HEK293 (cell line): ENCODE data around the gene C9orf78.

ENCODE experiments used
- CTCF ChIA-PET: fragments of 350-600 bp; formaldehyde crosslinking; extraction: SDS; loops from one replicate; lab custom pipeline; 2021; ENCODE audit warnings: antibody characterized with exemption; lab: Yijun Ruan, JAX
- POLR2A ChIA-PET: fragments of 300-600 bp; formaldehyde crosslinking; extraction: SDS; loops from one replicate; lab custom pipeline; 2020; ENCODE audit warnings: antibody characterized with exemption, inconsistent platforms; lab: Yijun Ruan, JAX
- H3K27ac ChIP-seq: fragments of 200-500 bp; sonication (Bioruptor generic); 2 replicates; pipeline ENCODE4 v1.5.1; 2014; ENCODE audit warnings: low read depth, low read length, control low read depth, inconsistent platforms; ENCODE audit errors: extremely low read depth
- H3K36me3 ChIP-seq, 2 experiments: fragments of 200-500 bp in 1 of 2; sonication (Bioruptor generic) in 1 of 2; 1 replicate in 1 of 2; 2 replicates in 1 of 2; pipeline ENCODE4 v1.5.1; 2014 to 2017; ENCODE audit warnings: inconsistent platforms in 2 of 2, low read length in 2 of 2; ENCODE audit not compliant: control insufficient read depth in 2 of 2, insufficient read depth in 1 of 2
- H3K4me1 ChIP-seq: fragments of 200-500 bp; sonication (Bioruptor generic); 2 replicates; pipeline ENCODE4 v1.5.1; 2014; ENCODE audit warnings: mild to moderate bottlenecking, low read length, inconsistent platforms; ENCODE audit not compliant: control insufficient read depth, insufficient read depth
- H3K4me3 ChIP-seq: 2 replicates; pipeline ENCODE4 v1.5.1; 2011; ENCODE audit warnings: low read depth, mild to moderate bottlenecking, control low read depth, low read length, moderate library complexity
- H3K9me3 ChIP-seq: fragments of 200-500 bp; sonication (Bioruptor generic); 2 replicates; pipeline ENCODE4 v1.5.1; 2014; ENCODE audit warnings: low read depth, low read length, inconsistent platforms; ENCODE audit not compliant: control insufficient read depth, insufficient read depth
- GLIS2 ChIP-seq: fragments of 450-650 bp; formaldehyde crosslinking; IDR thresholded peaks from 2 replicates; pipeline ENCODE4 v1.5.1; 2016; ENCODE audit warnings: missing biosample characterization, missing genetic modification characterization
- HOXD13 ChIP-seq: sonication (generic); formaldehyde crosslinking; IDR thresholded peaks from 2 replicates; pipeline ENCODE4 v1.8.0; 2022; ENCODE audit warnings: missing genetic modification reagents, borderline replicate concordance
- KLF16 ChIP-seq: fragments of 450-650 bp; formaldehyde crosslinking; IDR thresholded peaks from 2 replicates; pipeline ENCODE4 v1.5.1; 2017; ENCODE audit warnings: missing biosample characterization, missing genetic modification characterization
- KLF7 ChIP-seq: fragments of 450-650 bp; formaldehyde crosslinking; IDR thresholded peaks from 2 replicates; pipeline ENCODE4 v1.5.1; 2016; ENCODE audit warnings: missing biosample characterization, missing genetic modification characterization, borderline replicate concordance
- SP3 ChIP-seq: fragments of 450-650 bp; formaldehyde crosslinking; IDR thresholded peaks from 2 replicates; pipeline ENCODE4 v1.5.1; 2016; ENCODE audit warnings: missing biosample characterization, missing genetic modification characterization
- WT1 ChIP-seq: fragments of 450-650 bp; formaldehyde crosslinking; IDR thresholded peaks from 2 replicates; pipeline ENCODE4 v1.5.1; 2016; ENCODE audit warnings: missing biosample characterization, missing genetic modification characterization
- ZFP41 ChIP-seq: fragments of 450-650 bp; formaldehyde crosslinking; IDR thresholded peaks from 2 replicates; pipeline ENCODE4 v1.5.1; 2016; ENCODE audit warnings: missing biosample characterization, missing genetic modification characterization, borderline replicate concordance
- ZNF10 ChIP-seq: fragments of 450-650 bp; formaldehyde crosslinking; IDR thresholded peaks from 2 replicates; pipeline ENCODE4 v1.5.1; 2017; ENCODE audit warnings: missing biosample characterization, missing genetic modification characterization
- ZNF114 ChIP-seq: fragments of 450-650 bp; formaldehyde crosslinking; IDR thresholded peaks from 2 replicates; pipeline ENCODE4 v1.5.0; 2017; ENCODE audit warnings: missing biosample characterization, missing genetic modification characterization
- ZNF175 ChIP-seq: fragments of 450-650 bp; formaldehyde crosslinking; IDR thresholded peaks from 2 replicates; pipeline ENCODE4 v1.5.1; 2016; ENCODE audit warnings: missing biosample characterization, missing genetic modification characterization
- ZNF2 ChIP-seq: fragments of 450-650 bp; formaldehyde crosslinking; IDR thresholded peaks from 2 replicates; pipeline ENCODE4 v1.5.1; 2016; ENCODE audit warnings: missing biosample characterization, missing genetic modification characterization
- ZNF239 ChIP-seq: fragments of 450-650 bp; formaldehyde crosslinking; IDR thresholded peaks from 2 replicates; pipeline ENCODE4 v1.5.1; 2016; ENCODE audit warnings: missing biosample characterization, missing genetic modification characterization
- ZNF24 ChIP-seq: fragments of 450-650 bp; formaldehyde crosslinking; IDR thresholded peaks from 2 replicates; pipeline ENCODE4 v1.5.1; 2016; ENCODE audit warnings: missing biosample characterization, missing genetic modification characterization
- ZNF311 ChIP-seq: fragments of 450-650 bp; formaldehyde crosslinking; IDR thresholded peaks from 2 replicates; pipeline ENCODE4 v1.5.1; 2017; ENCODE audit warnings: missing biosample characterization, missing genetic modification characterization, borderline replicate concordance
- ZNF324 ChIP-seq: fragments of 450-650 bp; formaldehyde crosslinking; IDR thresholded peaks from 2 replicates; pipeline ENCODE4 v1.5.1; 2016; ENCODE audit warnings: missing biosample characterization, missing genetic modification characterization
- ZNF350 ChIP-seq: fragments of 450-650 bp; formaldehyde crosslinking; IDR thresholded peaks from 2 replicates; pipeline ENCODE4 v1.5.0; 2017; ENCODE audit warnings: missing biosample characterization, mild to moderate bottlenecking, missing genetic modification characterization
- ZNF366 ChIP-seq: fragments of 450-650 bp; formaldehyde crosslinking; conservative IDR thresholded peaks from 2 replicates; pipeline ENCODE4 v1.5.1; 2016; ENCODE audit warnings: missing biosample characterization, missing genetic modification characterization
- ZNF544 ChIP-seq: fragments of 450-650 bp; formaldehyde crosslinking; IDR thresholded peaks from 2 replicates; pipeline ENCODE4 v1.5.0; 2017; ENCODE audit warnings: missing biosample characterization, missing genetic modification characterization
- ZNF560 ChIP-seq: fragments of 450-650 bp; formaldehyde crosslinking; IDR thresholded peaks from 2 replicates; pipeline ENCODE4 v1.5.1; 2017; ENCODE audit warnings: missing biosample characterization, missing genetic modification characterization, borderline replicate concordance
- ZNF596 ChIP-seq: fragments of 450-650 bp; IDR thresholded peaks from 2 replicates; pipeline ENCODE4 v1.5.0; 2018; ENCODE audit warnings: missing biosample characterization, mild to moderate bottlenecking, missing genetic modification characterization, moderate library complexity
- ZNF843 ChIP-seq: fragments of 450-650 bp; formaldehyde crosslinking; IDR thresholded peaks from 2 replicates; pipeline ENCODE4 v1.5.1; 2016; ENCODE audit warnings: missing biosample characterization, missing genetic modification characterization
- TF ChIP-seq, protein P1 (sequence below): fragments of 450-650 bp; formaldehyde crosslinking; IDR thresholded peaks from 2 replicates; pipeline ENCODE4 v1.5.1; 2016; ENCODE audit warnings: missing biosample characterization, missing genetic modification characterization
- TF ChIP-seq, protein P2 (sequence below): fragments of 450-650 bp; formaldehyde crosslinking; optimal IDR thresholded peaks from 2 replicates; pipeline ENCODE3; 2016; ENCODE audit warnings: missing biosample characterization, mild to moderate bottlenecking, missing genetic modification characterization
- TF ChIP-seq, protein P3 (sequence below): fragments of 450-650 bp; formaldehyde crosslinking; IDR thresholded peaks from 2 replicates; pipeline ENCODE4 v1.5.1; 2016; ENCODE audit warnings: missing biosample characterization, missing genetic modification characterization, low read depth
- TF ChIP-seq, protein P4 (sequence below): fragments of 450-650 bp; formaldehyde crosslinking; conservative IDR thresholded peaks from 2 replicates; pipeline ENCODE4 v1.5.1; 2016; ENCODE audit warnings: low read depth, missing biosample characterization, missing genetic modification characterization
- TF ChIP-seq, protein P5 (sequence below): fragments of 450-650 bp; IDR thresholded peaks from 2 replicates; pipeline ENCODE4 v1.5.1; 2018; ENCODE audit warnings: missing biosample characterization, mild to moderate bottlenecking, missing genetic modification characterization

The C9orf78 gene

DNA sequence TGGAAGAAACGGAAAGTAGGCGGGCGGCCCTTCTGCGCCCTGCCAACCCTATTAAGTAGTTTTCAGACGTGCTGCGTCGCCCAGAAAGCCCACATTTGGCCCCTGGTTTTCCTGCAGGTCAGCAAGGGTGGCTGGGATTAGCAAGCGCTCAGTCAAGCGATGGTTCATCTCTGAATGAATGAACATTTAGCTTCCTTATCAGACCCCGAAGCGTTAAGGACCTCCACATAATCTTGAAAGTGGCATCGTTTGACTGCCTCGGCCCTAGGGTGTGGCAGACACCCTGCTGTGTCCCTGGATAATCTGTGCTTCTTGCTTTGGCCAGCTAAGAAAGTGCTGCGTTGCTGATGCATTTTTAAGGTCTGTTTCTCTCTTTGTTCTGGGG lies 31.4 kb downstream of the C9orf78 start (continued):
- TF ChIP-seq ZFP41 (tag by site-specific recombination) (no peak), ZNF311 (tag by site-specific recombination) (no peak), ZNF175 (tag by site-specific recombination) (no peak), ZNF10 (tag by site-specific recombination) (no peak)
- TF ChIP-seq, all 188 proteins: peak for 6

DNA sequence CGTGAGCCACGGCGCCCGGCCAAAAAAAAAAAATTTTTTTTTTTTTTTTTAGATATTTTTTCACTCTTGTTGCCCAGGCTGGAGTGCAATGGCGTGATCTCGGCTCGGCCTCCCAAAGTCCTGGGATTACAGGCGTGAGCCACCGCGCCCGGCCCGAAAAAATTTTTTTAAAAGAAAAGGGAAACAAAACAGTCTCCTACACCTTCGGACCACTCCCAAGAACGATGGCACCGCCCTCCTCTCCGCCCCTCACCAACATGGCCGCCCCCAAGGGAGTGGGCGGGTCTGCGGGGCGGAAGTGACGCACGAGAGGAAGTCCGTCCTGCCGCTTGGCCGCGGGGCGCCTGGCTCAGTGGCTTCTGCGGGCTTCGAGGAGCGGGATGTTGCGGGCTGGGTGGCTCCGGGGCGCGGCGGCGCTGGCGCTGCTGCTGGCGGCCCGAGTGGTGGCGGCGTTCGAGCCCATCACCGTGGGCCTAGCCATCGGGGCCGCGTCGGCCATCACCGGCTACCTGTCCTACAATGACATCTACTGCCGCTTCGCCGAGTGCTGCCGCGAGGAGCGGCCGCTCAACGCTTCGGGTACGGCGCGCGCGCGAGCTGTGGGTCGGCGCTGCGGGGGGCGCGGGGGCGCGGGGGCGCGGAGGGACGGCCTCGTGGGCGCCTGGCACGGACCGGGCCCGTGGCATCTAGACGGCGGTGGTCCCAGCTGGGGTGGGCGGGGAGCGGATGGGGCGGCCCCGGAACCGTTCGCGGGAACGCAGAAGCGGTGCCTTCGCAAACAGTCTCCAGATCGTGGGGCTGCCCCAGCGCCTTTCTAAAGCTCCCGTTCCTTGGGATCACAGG lies 32.0 kb downstream of the C9orf78 start, which contains the start of gene TOR1B:
TSS of gene TOR1B (plus strand) at position 352 of the 843 bp plus-strand sequence. CDS start at position 381, 29 bp downstream.
- H3K27ac ChIP-seq = peak within 1 kb of the TSS; percentile 5; the same call in 1 of the 2 replicates
- CTCF ChIA-PET = interaction anchor here (0.6 to 2.9 kb wide), 9 partner anchors 12 to 441 kb away, joined by 3 to 12 read pairs (median 4); no protein-coding TSS in a partner anchor
- POLR2A ChIA-PET = interaction anchor here (0.6 to 2.2 kb wide), 9 partner anchors 8 to 932 kb away, joined by 3 to 8 read pairs (median 4); partner anchors contain the start of gene IER5L
- peak within 1 kb of the TSS; percentile 80 for H3K4me3 ChIP-seq
- H3K36me3 ChIP-seq = peaks cover 5 to 34% of the 10 kb centered on the region in 2 experiments; a peak in 2 of 3 replicates
- H3K4me1 ChIP-seq = no peaks in the 10 kb centered on the region
- H3K9me3 ChIP-seq = no peaks in the 10 kb centered on the region
- TF ChIP-seq HOXD13 (CRISPR knock-in tag) (no peak), ZNF239 (tag by site-specific recombination) (no peak), ZNF24 (tag by site-specific recombination) (no peak), ZNF366 (no peak), ZNF114 (no peak), ZNF350 (no peak), ZNF324 (tag by site-specific recombination) (no peak), SP3 (tag by site-specific recombination) (peak; percentile 94), ZNF560 (tag by site-specific recombination) (no peak), KLF7 (tag by site-specific recombination) (no peak; the same call in 1 of the 2 replicates), ZNF544 (no peak), ZNF2 (tag by site-specific recombination) (no peak), GLIS2 (tag by site-specific recombination) (peak; percentile 65), KLF16 (tag by site-specific recombination) (peak; percentile 69), WT1 (tag by site-specific recombination) (no peak; the same call in 1 of the 2 replicates), ZNF596 (tag by site-specific recombination) (no peak), ZNF843 (tag by site-specific recombination) (no peak)
- TF ChIP-seq, protein P1, sequence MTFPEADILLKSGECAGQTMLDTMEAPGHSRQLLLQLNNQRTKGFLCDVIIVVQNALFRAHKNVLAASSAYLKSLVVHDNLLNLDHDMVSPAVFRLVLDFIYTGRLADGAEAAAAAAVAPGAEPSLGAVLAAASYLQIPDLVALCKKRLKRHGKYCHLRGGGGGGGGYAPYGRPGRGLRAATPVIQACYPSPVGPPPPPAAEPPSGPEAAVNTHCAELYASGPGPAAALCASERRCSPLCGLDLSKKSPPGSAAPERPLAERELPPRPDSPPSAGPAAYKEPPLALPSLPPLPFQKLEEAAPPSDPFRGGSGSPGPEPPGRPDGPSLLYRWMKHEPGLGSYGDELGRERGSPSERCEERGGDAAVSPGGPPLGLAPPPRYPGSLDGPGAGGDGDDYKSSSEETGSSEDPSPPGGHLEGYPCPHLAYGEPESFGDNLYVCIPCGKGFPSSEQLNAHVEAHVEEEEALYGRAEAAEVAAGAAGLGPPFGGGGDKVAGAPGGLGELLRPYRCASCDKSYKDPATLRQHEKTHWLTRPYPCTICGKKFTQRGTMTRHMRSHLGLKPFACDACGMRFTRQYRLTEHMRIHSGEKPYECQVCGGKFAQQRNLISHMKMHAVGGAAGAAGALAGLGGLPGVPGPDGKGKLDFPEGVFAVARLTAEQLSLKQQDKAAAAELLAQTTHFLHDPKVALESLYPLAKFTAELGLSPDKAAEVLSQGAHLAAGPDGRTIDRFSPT (tag by site-specific recombination) = no peak
- TF ChIP-seq, protein P2, sequence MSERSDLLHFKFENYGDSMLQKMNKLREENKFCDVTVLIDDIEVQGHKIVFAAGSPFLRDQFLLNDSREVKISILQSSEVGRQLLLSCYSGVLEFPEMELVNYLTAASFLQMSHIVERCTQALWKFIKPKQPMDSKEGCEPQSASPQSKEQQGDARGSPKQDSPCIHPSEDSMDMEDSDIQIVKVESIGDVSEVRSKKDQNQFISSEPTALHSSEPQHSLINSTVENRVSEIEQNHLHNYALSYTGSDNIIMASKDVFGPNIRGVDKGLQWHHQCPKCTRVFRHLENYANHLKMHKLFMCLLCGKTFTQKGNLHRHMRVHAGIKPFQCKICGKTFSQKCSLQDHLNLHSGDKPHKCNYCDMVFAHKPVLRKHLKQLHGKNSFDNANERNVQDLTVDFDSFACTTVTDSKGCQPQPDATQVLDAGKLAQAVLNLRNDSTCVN = peak; percentile 88
- TF ChIP-seq, protein P3, sequence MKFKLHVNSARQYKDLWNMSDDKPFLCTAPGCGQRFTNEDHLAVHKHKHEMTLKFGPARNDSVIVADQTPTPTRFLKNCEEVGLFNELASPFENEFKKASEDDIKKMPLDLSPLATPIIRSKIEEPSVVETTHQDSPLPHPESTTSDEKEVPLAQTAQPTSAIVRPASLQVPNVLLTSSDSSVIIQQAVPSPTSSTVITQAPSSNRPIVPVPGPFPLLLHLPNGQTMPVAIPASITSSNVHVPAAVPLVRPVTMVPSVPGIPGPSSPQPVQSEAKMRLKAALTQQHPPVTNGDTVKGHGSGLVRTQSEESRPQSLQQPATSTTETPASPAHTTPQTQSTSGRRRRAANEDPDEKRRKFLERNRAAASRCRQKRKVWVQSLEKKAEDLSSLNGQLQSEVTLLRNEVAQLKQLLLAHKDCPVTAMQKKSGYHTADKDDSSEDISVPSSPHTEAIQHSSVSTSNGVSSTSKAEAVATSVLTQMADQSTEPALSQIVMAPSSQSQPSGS (tag by site-specific recombination) = no peak
- TF ChIP-seq, protein P4, sequence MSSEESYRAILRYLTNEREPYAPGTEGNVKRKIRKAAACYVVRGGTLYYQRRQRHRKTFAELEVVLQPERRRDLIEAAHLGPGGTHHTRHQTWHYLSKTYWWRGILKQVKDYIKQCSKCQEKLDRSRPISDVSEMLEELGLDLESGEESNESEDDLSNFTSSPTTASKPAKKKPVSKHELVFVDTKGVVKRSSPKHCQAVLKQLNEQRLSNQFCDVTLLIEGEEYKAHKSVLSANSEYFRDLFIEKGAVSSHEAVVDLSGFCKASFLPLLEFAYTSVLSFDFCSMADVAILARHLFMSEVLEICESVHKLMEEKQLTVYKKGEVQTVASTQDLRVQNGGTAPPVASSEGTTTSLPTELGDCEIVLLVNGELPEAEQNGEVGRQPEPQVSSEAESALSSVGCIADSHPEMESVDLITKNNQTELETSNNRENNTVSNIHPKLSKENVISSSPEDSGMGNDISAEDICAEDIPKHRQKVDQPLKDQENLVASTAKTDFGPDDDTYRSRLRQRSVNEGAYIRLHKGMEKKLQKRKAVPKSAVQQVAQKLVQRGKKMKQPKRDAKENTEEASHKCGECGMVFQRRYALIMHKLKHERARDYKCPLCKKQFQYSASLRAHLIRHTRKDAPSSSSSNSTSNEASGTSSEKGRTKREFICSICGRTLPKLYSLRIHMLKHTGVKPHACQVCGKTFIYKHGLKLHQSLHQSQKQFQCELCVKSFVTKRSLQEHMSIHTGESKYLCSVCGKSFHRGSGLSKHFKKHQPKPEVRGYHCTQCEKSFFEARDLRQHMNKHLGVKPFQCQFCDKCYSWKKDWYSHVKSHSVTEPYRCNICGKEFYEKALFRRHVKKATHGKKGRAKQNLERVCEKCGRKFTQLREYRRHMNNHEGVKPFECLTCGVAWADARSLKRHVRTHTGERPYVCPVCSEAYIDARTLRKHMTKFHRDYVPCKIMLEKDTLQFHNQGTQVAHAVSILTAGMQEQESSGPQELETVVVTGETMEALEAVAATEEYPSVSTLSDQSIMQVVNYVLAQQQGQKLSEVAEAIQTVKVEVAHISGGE = peak; percentile 98
- TF ChIP-seq, protein P5, sequence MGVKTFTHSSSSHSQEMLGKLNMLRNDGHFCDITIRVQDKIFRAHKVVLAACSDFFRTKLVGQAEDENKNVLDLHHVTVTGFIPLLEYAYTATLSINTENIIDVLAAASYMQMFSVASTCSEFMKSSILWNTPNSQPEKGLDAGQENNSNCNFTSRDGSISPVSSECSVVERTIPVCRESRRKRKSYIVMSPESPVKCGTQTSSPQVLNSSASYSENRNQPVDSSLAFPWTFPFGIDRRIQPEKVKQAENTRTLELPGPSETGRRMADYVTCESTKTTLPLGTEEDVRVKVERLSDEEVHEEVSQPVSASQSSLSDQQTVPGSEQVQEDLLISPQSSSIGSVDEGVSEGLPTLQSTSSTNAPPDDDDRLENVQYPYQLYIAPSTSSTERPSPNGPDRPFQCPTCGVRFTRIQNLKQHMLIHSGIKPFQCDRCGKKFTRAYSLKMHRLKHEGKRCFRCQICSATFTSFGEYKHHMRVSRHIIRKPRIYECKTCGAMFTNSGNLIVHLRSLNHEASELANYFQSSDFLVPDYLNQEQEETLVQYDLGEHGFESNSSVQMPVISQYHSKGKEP (tag by site-specific recombination) = no peak
